Left cardiac atrium (tissue), 4 donors: Measurements from ENCODE around the gene SEC63. TPM values are rescaled to one million over a fixed set of nuclear protein-coding genes. Genes with fewer than 3 reads are reported as not detected.
A peak's percentile ranks its signal among the peaks of the same experiment; 100 is the strongest.
"Not testable (repeated sequence)": the region's sequence is repeated elsewhere in the genome, so short reads cannot be mapped to it uniquely, and the experiment has no call there.

Experiments
- ATAC-seq, 2 donors: fragments of 200-7000 bp; cut with Tn5 transposase; one replicate each; pipeline ENCODE4 v1.9.1; 2020; ENCODE audit warnings: mild to moderate bottlenecking in 2 of 2, moderate library complexity in 2 of 2
- DNase-seq: peaks from one replicate; pipeline ENCODE4 v3.0.0-alpha.2; 2020
- intact Hi-C, 2 donors: fragments of 100-400 bp; cut with DNase I; formaldehyde crosslinking; loops; one replicate each; pipeline versions ENCODE4 v1.14.1 to v1.15.1; 2022 to 2023
- total RNA-seq, 2 donors: library from RNA; stranded (reverse); fragmentation: NEBNext Ultra II Directional; extraction: Animal tissue kit (Norgen Biotek cat#: 25700); gene quantifications; one replicate each; pipeline ENCODE4 v1.2.1, GENCODE V29; 2021
- donor health status: DM: no; HTN: yes; CAD: no.
- donor health status: DM: no; HTN: yes; CAD: no; lungs with severe emphysema.
- donor health status: DM: yes; HTN: yes; CAD: no.
- donor health status: Dilated cardiomyopathy.

SEC63 gene
- total RNA-seq, 2 donors from 2014 or later: 61.6 to 90.0 TPM

DNA sequence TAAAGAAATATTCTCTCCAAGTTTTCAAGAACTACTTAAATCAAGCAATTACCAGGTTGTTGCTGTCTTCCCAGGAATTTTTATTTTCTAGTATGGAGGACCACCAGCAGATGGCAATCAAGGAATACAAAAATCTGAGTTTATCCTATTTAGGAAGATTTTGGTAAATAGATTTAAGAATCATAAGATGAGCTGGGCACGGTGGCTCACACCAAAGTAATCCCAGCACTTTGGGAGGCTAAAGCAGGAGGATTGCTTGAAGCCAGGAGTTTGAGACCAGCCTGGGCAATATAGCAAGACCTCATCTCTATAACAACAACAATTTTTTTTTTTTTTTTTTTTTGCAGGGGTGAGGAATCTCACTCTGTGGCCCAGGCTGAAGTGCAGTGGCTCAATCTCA is 19.3 kb upstream of the SEC63 start:
- intact Hi-C loops: no loop called here
- DNase-seq (no peak), ATAC-seq (no peak)

DNA sequence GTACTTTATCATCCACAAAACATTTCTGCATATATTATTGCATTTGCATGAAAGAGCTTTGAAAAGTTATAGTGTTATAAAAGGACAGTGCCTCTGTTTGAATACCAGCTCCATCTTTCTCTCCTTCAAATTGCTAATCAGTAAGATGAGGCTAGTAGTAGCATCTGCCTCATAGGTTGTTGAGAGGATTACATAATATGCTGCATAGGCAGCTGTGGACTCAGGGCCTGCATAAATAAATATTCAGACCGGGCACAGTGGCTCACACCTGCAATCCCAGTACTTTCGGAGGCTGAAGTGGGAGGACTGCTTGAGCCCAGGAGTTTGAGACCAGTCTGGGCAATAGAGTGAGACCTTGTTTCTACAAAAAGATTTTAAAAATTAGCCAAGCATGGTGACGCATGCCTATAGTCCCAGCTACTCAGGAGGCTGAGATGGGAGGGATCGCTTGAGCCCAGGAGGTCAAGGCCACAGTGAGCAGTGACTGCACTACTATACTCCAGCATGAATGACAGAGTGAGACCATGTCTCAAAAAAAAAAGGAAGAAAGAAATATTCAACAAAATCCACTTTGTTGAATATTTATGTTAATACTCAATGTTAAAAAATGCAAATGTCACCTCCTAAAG is 18.3 kb upstream of the SEC63 start:
- intact Hi-C loops: no loop called here
- ATAC-seq (no peak), DNase-seq (no peak)

DNA sequence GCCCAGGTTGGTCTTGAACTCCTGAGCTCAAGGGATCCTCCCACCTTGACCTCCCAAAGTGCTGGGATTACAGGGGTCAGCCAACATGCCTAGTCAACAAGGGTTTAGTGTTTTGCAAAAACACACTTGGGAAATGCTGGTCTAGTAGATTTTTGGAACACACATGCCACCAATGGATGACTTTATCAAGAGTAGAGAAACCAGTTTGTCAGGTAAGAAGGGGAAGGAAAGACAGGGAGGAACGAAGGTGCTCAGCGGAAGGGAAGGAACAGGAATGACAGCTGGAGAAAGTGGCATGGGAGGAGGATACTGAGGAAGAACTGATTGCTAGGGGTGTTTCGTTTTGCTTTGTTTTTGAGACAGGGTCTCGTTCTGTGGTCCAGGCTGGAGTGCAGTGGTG is 15.6 kb upstream of the SEC63 start:
- intact Hi-C loops: no loop called here
- no peak for DNase-seq
- ATAC-seq: no peak

DNA sequence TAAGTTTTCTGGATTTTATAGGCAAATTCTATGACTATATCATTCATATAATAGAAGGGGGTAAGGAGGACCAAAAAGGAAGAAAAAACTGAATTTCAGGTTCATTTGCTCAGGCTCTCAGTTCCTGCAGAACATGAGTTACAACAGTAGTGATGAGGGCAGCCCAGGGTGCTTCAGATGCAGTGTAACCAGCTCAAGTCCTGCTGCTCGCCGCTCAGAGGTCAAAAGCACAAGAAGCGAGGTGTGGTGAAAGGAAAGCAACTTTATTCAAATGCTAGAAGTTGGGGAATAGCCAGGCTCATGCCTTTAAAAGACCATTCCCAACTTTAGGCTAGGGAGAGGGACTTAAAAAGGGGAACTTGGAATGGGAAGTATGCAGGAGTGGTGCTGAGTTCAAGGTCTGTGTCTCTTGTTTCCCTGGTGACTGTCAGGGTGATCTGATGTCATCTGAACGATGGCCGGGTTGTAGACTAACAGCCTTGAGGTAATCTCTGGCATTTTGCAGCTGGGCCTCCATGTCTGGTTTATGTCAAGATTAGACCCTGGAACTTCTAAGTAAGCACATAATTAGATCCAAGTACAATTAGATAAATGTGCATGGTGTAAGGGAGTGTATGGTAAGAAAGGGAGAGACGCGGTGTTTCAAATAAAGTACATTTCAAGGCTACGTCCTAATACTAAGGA is 14.5 kb upstream of the SEC63 start:
- ATAC-seq: no peak
- intact Hi-C loops: no loop called here

DNA sequence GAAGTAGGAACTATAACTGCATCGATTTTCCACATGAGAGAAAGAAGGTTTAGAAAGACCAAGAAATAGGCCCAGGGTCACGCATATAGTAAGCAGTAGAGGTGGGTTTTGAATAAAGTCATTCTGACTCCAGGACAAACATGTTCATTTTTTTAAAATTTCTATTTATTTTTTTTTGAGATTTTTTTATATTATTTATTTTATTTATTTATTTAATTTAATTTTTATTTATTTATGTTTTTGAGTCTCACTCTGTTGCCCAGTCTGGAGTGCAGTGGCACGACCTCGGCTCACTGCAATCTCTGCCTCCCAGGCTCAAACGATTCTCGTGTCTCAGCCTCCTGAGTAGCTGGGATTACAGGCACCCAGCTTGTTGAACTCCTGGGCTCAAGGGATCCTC is 13.2 kb upstream of the SEC63 start:
- intact Hi-C loops: no loop called here

More for the DNA sequence above, 14.5 kb upstream of the SEC63 start:
- DNase-seq: no peak

DNA sequence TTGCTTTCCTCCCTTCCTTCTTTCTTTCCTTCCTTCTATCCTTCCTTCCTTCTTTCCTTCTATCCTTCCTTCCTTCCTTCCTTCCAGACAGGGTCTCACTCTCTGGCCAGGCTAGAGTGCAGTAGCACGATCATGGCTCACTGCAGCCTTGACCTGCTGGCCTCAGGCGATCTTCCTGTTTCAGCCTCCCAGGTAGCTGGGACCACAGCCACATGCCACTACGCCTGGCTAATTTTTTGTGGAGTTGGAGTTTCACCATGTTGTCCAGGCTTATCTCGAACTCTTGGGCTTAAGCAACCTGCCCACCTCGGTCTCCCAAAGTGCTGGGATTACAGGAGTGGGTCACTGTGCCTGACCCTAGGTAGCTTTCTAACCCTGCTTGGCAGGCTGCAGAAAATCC is 12.2 kb upstream of the SEC63 start:
- no peak for ATAC-seq
- no peak for DNase-seq
- intact Hi-C loops: no loop called here

More for the DNA sequence above, 13.2 kb upstream of the SEC63 start:
- ATAC-seq (no peak), DNase-seq (no peak)

DNA sequence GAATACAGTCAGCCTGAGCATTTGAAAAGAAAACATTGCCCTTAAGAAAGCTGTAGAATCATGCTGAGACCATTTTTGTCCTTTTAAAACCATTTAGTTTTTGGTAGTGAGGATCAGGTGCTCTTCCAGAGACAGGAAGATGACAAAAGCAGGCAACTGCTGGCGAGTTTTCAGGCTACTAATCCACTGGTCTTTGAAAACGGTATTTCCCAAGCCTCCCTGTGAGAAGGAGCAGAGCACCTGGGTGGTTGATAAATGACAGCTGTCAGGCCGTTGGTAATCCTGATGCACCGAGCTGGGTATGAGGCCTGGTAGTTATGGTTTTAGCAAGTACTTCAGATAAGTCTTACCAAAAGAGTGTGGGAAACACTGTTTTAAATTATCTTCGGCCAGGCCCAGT is 10.1 kb upstream of the SEC63 start:
- ATAC-seq: no peak
- DNase-seq: no peak
- intact Hi-C loops: no loop called here

DNA sequence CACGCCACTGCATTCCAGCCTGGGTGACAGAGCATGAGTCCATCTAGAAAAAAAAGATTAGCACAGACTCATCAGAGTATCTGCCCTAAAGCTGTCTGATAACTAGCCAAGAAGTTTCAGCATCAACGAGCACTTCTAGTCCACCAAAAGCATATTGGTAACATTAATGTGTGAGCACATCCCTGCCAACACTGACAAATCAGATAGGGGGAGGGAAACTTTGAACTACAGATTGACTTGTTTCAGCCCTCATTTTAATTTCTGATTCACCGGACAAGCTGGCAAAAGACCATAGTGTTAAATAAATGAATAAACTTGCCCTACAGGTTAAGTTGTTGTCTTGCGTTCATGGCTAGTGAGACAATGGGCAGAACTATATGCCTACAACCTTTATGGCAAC is 7.7 kb upstream of the SEC63 start:
- DNase-seq (no peak), ATAC-seq (peak in 1 of 2 donors; percentile 55)
- intact Hi-C loops: no loop called here

DNA sequence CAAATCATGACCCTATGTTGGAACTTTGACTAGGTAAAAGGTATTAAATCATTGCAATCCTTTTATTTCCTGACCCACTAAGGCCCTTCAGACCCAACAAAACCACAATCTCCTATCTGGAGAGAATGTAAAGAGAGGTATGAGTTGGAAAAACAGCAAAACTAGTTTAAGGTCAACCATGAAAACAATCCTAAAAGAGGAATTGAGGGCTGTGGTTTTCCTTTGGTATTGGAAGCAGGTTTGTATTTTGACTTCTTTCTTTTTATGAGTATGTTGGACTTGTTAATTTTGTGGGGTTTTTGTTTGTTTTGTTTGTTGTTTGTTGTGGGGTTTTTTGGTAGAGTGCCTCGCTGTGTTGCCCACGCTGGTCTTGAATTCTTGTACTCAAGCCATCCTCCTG is 4.7 kb upstream of the SEC63 start:
- DNase-seq (no peak), ATAC-seq (no peak)
- intact Hi-C loops: no loop called here

DNA sequence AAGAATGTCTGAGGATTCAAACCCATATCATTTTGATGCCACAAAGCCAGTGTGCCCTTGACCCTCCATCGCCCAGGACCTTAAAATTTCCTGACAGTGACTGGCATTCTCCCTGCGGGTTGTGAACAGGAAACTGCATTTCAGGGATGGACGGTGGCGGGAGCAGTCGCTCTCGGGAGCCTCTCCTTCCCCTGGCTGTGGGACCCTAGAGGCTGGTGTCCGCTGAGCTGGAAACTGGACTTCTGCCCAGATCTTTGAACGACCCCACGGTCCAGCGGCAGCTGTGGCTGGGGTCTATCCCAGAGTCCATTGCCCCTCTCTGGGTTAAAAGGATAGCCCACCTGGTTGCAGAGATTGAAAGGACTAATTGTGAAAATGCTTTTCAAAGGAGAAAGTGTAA is 1.4 kb upstream of the SEC63 start:
- no peak for DNase-seq
- intact Hi-C loops: no loop called here
- ATAC-seq: no peak

DNA sequence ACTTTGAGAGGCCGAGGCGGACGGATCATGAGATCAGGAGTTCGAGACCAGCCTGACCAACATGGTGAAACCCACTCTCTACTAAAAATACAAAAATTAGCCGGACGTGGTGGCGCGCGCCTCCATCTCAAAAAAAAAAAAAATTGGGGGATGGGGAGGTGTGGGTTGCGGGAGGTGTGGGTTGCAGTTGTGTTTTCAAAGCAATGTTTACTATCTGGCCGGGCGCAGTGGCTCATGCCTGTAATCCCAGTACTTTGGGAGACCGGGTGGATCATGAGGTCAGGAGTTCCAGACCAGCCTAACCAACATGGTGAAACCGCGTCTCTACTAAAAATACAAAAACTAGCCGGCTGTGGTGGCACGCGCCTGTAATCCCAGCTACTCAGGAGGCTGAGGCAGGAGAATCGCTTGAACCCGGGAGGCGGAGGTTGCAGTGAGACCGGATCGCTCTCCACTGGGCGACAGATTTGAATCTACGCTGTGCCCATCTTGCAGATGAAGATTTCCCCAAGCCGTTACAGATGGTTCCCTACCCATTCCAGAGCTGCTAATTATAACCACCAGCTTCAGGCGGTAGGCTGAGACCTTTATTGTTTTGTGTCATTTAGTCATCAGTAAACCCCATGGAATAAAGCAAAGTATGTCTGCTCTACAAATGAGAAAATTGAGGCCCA is 818 bp upstream of the SEC63 start:
- DNase-seq, ATAC-seq, intact Hi-C loops: not testable (repeated sequence)

DNA sequence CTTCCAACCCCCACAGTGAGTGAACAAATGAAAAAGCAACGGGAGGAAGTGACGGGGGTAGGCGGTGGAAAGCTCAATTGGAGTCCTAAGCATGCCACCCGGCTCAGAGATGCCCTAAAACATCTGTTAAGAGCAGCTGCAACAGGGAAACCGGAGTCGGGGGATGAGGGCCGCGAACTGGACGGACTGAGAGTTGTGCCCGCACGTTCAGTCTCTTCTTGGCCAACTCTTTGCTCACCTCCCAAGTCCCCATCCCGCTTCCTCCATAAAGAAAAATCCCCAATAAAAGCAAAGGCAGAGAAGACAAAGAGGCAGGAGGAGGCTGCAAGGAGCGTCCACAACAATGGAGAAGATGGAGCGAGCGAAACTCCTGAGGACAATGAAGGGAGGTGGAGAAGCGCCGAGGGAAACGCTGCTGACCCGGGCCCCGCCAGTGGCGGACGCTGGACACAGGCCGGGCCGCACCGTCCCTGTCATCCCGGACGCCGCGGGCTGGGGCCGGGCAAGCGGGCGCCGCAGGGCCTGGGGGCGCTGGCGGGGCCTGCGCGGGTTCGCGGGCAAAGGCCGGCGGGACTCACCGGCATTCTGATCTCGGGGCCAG is 600 bp downstream of the SEC63 start:
- ATAC-seq: peak; percentile 51 to 71
- intact Hi-C loops: no loop called here
- peak; percentile 59 for DNase-seq

DNA sequence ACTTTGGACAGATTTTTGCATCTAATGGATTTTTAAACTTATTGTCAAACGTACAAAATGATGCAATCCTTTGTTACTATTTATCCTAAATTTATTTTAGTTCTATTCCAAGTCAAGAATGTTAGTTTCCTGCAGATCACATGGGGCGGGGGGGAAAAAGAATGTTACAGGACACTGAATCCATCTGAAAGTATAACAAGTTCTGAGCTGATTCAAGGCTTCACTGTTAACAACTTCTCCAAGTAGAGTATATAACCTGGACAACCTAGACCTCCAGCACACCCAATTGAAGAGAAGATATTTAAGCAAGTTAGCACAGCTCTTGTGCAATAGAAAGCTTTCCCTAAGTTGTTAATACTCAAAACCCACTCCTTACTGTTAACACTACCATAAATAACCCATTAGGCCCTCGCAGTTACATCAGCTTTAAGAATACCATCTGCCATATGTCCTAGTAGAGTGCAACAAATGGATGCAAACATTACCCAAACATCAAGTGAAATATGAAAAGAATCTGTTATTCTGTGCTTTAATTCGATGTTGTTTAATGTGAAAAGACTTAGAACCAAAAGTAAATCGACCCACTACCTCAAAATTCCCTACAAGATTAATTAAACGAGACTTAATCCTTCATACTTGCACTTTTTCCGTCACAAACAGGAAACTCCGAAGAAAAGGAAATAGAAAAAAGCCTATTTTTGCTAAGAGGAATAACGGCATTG is 1.3 kb downstream of the SEC63 start:
- ATAC-seq (no peak), DNase-seq (no peak)
- intact Hi-C loops: no loop called here

DNA sequence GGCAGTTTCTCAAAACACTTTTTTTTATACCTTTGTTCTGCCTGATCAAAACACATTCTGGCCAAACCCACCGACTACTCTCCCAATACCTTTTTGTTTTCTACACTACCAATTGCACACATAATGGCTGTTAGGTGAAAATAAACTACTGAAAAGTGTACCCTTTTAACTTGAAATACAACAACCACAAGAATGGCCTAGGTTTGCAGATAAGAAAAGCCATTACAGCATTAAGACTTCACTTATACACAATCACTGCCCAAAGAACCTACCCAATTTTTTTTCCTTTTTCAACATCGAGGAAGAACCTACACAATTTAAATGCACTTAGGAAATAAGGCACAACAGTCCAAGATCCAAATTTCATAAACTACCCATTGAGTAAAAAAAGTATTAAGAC is 1.8 kb downstream of the SEC63 start:
- no peak for ATAC-seq
- intact Hi-C loops: no loop called here
- DNase-seq: no peak

DNA sequence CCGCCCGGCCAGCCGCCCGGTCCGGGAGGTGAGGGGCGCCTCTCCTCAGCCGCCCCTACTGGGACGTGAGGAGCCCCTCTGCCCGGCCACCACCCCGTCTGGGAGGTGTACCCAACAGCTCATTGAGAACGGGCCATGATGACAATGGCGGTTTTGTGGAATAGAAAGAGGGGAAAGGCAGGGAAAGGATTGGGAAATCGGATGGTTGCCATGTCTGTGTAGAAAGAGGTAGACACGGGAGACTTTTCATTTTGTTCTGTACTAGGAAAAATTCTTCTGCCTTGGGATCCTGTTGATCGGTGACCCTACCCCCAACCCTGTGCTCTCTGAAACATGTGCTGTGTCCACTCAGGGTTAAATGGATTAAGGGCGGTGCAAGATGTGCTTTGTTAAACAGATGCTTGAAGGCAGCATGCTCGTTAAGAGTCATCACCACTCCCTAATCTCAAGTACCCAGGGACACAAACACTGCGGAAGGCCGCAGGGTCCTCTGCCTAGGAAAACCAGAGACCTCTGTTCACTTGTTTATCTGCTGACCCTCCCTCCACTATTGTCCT is 4.1 kb downstream of the SEC63 start:
- DNase-seq, ATAC-seq, intact Hi-C loops: not testable (repeated sequence)

DNA sequence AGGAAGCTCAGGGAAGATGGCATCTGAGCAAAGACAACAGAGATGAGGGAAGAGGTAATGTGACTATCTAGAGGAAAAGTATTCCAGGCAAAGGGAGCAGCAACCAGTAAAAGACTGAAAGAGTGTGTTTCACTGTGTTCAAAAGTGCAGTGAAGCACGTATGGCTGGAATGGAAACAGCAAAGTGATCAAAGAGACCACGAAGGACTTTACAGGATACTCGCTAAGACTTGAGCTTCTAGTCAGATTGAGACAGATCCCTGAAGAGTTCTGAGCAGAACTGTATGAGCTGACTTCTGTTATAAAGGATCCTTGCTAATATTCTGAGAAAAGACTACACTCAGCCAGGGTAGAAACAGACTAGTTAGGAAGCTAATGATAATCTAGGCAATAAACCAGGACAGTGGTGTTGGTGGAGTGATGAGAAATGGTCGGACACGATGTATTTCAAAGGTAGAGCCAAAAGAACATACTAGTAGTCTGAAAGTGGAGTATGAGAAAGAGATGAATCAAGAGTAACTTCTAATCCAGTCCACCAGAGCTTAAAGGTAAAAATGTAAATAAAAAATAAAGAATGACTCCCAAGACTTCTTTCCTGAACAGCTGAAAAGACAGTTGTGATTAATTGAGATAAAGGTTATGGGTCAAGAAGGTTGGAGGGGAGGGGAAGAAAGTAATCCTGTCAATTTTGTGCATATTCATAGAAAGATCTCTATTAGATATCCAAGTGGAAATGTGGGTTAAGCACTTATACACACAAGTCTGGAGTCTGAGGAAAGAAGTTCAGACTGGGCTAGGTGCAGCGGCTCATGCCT is 14.2 kb downstream of the SEC63 start:
- ATAC-seq (no peak), DNase-seq (no peak)
- intact Hi-C loops: no loop called here

DNA sequence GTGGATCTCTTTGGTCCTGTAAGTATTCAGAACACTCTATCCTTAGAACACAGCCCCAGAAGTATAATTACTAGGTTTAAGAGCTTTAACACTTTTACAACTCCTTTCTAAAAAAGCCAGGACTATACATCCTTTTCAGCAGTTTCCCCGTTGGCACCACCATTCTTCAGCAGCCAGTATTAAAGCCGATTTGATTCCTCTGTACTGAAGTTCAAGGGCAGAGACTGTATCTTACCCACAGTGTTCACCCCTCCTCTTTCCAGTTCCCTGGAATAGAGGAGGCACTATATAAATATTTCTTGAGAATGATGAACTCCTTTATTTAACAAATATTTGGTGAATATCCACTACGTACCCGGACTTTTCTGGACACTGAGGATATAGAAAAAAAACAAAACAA is 15.9 kb downstream of the SEC63 start:
- DNase-seq (no peak), ATAC-seq (peak in 1 of 2 donors; percentile 22)
- intact Hi-C loops: no loop called here

DNA sequence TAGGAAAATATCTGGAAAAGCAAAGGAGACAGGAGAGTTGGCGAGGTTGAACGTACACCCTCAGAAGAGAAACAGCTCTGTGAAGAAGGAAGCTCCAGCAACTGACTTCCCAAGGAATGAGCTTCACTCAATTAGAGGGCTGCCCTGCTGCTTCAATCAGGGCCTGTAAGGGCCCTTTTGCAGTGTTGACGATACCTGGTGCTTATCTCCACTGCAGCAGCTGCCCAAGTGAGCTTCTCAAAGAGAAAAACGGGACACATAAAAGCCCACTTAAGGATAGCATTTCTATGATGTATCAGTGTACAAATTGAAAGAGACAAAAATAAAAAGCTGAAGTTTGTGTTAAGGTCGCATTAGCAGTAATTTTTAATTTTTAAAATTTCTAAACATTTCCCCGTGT is 16.4 kb downstream of the SEC63 start:
- DNase-seq (no peak), ATAC-seq (no peak)
- intact Hi-C loops: no loop called here

DNA sequence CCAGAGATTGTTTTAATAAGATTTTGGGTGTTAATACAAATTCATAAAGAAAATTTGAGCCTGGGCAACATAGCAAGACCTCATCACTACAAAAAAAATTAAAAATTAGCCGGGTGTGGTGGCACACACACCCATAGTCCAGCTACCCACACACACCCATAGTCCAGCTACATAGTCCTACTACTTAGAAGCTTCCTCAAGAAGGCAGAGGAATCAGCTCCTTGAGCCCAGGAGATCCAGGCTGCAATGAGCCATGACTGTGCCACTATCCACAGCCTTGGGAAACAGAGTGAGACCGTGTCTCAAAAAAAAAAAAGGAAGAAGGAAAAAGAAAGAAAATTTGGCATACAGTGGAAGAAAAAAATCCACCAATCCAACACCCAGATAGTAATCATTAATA is 16.8 kb downstream of the SEC63 start:
- no peak for ATAC-seq
- intact Hi-C loops: no loop called here
- DNase-seq: no peak
